ENCODE data around the gene LGI4.

The LGI4 gene

DNA sequence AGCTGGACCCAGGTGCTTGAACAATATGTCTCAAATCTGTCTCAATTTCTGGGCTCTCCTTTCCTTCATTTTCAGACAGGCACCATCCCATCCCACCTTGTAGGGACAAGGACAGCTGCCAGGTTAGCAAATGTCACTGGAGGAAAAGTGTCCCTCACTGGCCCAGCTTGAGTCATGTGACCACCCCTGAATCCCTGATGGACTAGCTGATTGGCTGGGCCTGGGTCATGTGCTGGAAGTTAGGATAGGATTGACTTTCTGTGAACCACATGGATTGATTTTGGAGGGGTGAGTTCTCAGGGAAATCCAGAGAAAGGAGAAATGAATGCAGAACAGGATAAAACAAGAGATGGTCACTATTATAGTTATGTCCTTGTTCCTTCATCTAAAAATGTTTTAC, 47.5 kb downstream of the LGI4 start:
- H3K27me3 ChIP-seq (ENCODE audit: low read length): no peaks in the 10 kb centered on the region
- H3K9ac ChIP-seq (ENCODE audit: low read length): no peak overlapping the region
- no peak for TF ChIP-seq EZH2phosphoT487 (conservative IDR thresholded peaks at IDR 0.05; ENCODE audit: low read length)
- TF ChIP-seq, protein P1, sequence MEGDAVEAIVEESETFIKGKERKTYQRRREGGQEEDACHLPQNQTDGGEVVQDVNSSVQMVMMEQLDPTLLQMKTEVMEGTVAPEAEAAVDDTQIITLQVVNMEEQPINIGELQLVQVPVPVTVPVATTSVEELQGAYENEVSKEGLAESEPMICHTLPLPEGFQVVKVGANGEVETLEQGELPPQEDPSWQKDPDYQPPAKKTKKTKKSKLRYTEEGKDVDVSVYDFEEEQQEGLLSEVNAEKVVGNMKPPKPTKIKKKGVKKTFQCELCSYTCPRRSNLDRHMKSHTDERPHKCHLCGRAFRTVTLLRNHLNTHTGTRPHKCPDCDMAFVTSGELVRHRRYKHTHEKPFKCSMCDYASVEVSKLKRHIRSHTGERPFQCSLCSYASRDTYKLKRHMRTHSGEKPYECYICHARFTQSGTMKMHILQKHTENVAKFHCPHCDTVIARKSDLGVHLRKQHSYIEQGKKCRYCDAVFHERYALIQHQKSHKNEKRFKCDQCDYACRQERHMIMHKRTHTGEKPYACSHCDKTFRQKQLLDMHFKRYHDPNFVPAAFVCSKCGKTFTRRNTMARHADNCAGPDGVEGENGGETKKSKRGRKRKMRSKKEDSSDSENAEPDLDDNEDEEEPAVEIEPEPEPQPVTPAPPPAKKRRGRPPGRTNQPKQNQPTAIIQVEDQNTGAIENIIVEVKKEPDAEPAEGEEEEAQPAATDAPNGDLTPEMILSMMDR (IDR thresholded peaks at IDR 0.05; ENCODE audit: insufficient read depth, low read length, poor library complexity, severe bottlenecking): no peak
- H3K4me3 ChIP-seq (ENCODE audit: insufficient read depth, low read length, poor library complexity, severe bottlenecking): no peak overlapping the region
- peak overlapping the region; percentile 98 for H3K27ac ChIP-seq (ENCODE audit: low read depth, low read length)
- H2AFZ ChIP-seq (ENCODE audit: low read depth, low read length, severe bottlenecking): no peak overlapping the region
- no peaks in the 10 kb centered on the region for H3K36me3 ChIP-seq (ENCODE audit: low read length)
- H3K4me2 ChIP-seq (ENCODE audit: low read depth, low read length, poor library complexity, severe bottlenecking): peak overlapping the region; percentile 58
- H3K9me2 ChIP-seq (replicated peaks; ENCODE audit: insufficient read depth, low read length): no peaks in the 10 kb centered on the region
- no peaks in the 10 kb centered on the region for H3K9me3 ChIP-seq (ENCODE audit: insufficient read depth, low read length)
- H3K79me2 ChIP-seq (ENCODE audit: insufficient read depth, low read length): no peaks in the 10 kb centered on the region
- no peaks in the 10 kb centered on the region for H4K20me1 ChIP-seq (ENCODE audit: low read depth, low read length)
- H3F3A ChIP-seq (ENCODE audit: insufficient read depth): peaks cover 22% of the 10 kb centered on the region

DNA sequence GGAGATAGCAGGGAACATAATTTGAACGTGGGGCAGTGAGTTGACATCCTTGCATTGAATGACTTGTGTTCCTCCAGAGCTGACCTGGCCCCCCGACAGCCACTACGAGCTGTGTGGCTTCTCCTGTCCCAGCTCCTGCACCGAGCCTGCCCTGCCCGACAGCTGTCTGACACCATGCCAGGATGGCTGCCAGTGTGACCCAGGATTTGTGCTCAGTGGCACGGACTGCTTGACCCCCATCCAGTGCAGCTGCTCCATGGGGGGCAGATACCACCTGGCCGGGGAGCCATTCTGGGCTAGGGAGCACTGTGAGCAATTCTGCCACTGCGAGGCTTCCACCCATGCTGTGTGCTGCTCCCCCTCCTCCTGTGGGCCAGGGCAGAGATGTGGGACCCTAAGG, 48.4 kb downstream of the LGI4 start:
- Histone ChIP-seq H3K4me2 (ENCODE audit: low read depth, low read length, poor library complexity, severe bottlenecking) (peak overlapping the region; percentile 58), H3K79me2 (ENCODE audit: insufficient read depth, low read length) (no peaks in the 10 kb centered on the region), H4K20me1 (ENCODE audit: low read depth, low read length) (no peaks in the 10 kb centered on the region), H3K9me3 (ENCODE audit: insufficient read depth, low read length) (no peaks in the 10 kb centered on the region), H3F3A (ENCODE audit: insufficient read depth) (peaks cover 22% of the 10 kb centered on the region), H3K36me3 (ENCODE audit: low read length) (no peaks in the 10 kb centered on the region), H3K4me3 (ENCODE audit: insufficient read depth, low read length, poor library complexity, severe bottlenecking) (peak overlapping the region; percentile 1), H3K27ac (ENCODE audit: low read depth, low read length) (peak overlapping the region; percentile 98), H3K9me2 (replicated peaks; ENCODE audit: insufficient read depth, low read length) (no peaks in the 10 kb centered on the region), H3K27me3 (ENCODE audit: low read length) (no peaks in the 10 kb centered on the region), H3K9ac (ENCODE audit: low read length) (peak overlapping the region; percentile 59), H2AFZ (ENCODE audit: low read depth, low read length, severe bottlenecking) (no peak overlapping the region)
- TF ChIP-seq, protein P1 (IDR thresholded peaks at IDR 0.05; ENCODE audit: insufficient read depth, low read length, poor library complexity, severe bottlenecking): no peak
- TF ChIP-seq EZH2phosphoT487 (conservative IDR thresholded peaks at IDR 0.05; ENCODE audit: low read length): no peak

DNA sequence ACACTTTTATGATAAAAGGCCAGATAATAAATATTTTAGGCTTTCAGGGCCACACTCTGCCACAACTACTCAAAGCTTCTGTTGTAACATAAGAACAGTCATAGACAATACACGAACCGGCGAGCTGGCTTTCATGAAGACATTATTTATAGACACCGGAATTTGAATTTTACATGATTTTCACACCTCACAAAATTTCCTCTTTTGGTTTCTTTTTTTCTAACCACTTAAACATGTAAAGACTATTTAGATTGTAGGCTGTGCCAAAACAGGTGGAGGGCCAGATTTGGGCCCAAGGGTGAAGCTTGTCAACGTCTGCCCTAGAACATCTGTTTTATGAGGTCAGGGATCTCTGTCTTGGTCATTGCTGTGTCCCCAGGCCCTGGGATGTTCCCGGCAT, 48.9 kb downstream of the LGI4 start:
- H3K79me2 ChIP-seq (ENCODE audit: insufficient read depth, low read length): no peaks in the 10 kb centered on the region
- H3K36me3 ChIP-seq (ENCODE audit: low read length): no peaks in the 10 kb centered on the region
- H2AFZ ChIP-seq (ENCODE audit: low read depth, low read length, severe bottlenecking): no peak overlapping the region
- no peaks in the 10 kb centered on the region for H3K9me3 ChIP-seq (ENCODE audit: insufficient read depth, low read length)
- H3F3A ChIP-seq (ENCODE audit: insufficient read depth): peaks cover 22% of the 10 kb centered on the region
- peak overlapping the region; percentile 25 for H3K4me3 ChIP-seq (ENCODE audit: insufficient read depth, low read length, poor library complexity, severe bottlenecking)
- no peak for TF ChIP-seq EZH2phosphoT487 (conservative IDR thresholded peaks at IDR 0.05; ENCODE audit: low read length)
- TF ChIP-seq, protein P1 (IDR thresholded peaks at IDR 0.05; ENCODE audit: insufficient read depth, low read length, poor library complexity, severe bottlenecking): no peak
- H3K4me2 ChIP-seq (ENCODE audit: low read depth, low read length, poor library complexity, severe bottlenecking): peak overlapping the region; percentile 58
- H3K9me2 ChIP-seq (replicated peaks; ENCODE audit: insufficient read depth, low read length): no peaks in the 10 kb centered on the region
- H3K9ac ChIP-seq (ENCODE audit: low read length): peak overlapping the region; percentile 59
- peak overlapping the region; percentile 98 for H3K27ac ChIP-seq (ENCODE audit: low read depth, low read length)
- no peaks in the 10 kb centered on the region for H4K20me1 ChIP-seq (ENCODE audit: low read depth, low read length)
- H3K27me3 ChIP-seq (ENCODE audit: low read length): no peaks in the 10 kb centered on the region

DNA sequence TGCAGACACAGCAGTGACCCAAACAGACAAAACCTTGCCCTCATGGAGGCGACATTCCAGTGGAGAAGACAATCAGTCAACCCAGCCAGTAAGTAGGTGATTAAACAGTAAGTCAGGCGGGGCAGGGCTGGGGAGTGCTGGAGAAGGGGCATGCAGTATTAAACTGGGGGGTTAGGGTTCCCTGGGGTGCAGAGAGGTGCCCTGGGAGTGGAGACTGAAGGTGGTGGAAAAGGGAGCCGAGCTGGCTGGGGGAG, 50.4 kb downstream of the LGI4 start:
- Histone ChIP-seq H3K4me3 (ENCODE audit: insufficient read depth, low read length, poor library complexity, severe bottlenecking) (no peak overlapping the region), H3K9me3 (ENCODE audit: insufficient read depth, low read length) (no peaks in the 10 kb centered on the region), H3K36me3 (ENCODE audit: low read length) (no peaks in the 10 kb centered on the region), H3K79me2 (ENCODE audit: insufficient read depth, low read length) (no peaks in the 10 kb centered on the region), H3K27me3 (ENCODE audit: low read length) (no peaks in the 10 kb centered on the region), H3K9ac (ENCODE audit: low read length) (peak overlapping the region; percentile 59), H3K4me2 (ENCODE audit: low read depth, low read length, poor library complexity, severe bottlenecking) (peak overlapping the region; percentile 58), H4K20me1 (ENCODE audit: low read depth, low read length) (no peaks in the 10 kb centered on the region), H3F3A (ENCODE audit: insufficient read depth) (peaks cover 22% of the 10 kb centered on the region), H3K27ac (ENCODE audit: low read depth, low read length) (peak overlapping the region; percentile 98), H3K9me2 (replicated peaks; ENCODE audit: insufficient read depth, low read length) (no peaks in the 10 kb centered on the region), H2AFZ (ENCODE audit: low read depth, low read length, severe bottlenecking) (no peak overlapping the region)
- TF ChIP-seq, protein P1 (IDR thresholded peaks at IDR 0.05; ENCODE audit: insufficient read depth, low read length, poor library complexity, severe bottlenecking): no peak
- no peak for TF ChIP-seq EZH2phosphoT487 (conservative IDR thresholded peaks at IDR 0.05; ENCODE audit: low read length)
